Measurements from ENCODE around the gene RASAL1. TPM values are rescaled to one million over a fixed set of nuclear protein-coding genes. Genes with fewer than 3 reads are reported as not detected.
A peak's percentile ranks its signal among the peaks of the same experiment; 100 is the strongest.

Gene RASAL1
- total RNA-seq, 1 donor from 2014 or later, result 36.5 TPM

DNA sequence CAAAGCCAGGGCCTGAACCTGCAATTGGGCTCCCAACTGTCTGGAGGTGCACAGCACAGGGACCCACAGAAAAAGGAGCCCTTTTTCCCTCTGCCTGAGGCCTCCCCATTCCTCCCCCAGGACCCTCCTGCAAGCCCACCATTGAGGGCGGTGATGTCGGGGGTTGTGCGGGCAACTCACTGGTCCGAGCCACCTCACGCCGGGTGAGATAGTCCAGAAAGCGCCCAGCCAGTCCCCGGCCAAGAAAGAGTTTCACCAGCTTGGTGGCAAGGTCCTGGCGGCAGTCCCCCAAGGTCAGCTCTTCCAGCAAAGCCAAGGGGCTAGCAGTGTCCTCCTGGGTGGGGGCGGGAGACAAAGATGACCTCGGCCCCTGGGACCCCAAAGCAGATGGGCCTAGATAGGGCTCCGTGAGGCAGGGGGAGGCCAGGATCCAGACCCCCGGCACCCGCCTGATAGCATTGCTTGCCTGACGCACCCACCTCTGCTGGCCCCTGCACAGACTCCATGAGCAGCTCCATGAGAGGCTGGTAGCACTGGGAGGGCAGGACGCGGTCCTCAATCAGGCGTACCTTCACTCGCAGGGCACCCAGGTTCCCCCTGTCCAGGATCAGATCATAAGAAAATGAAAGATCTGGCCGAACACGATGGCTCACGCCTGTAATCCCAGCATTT lies 20.0 kb downstream of the RASAL1 start:
- no peak for DNase-seq (ENCODE audit: low read depth)

DNA sequence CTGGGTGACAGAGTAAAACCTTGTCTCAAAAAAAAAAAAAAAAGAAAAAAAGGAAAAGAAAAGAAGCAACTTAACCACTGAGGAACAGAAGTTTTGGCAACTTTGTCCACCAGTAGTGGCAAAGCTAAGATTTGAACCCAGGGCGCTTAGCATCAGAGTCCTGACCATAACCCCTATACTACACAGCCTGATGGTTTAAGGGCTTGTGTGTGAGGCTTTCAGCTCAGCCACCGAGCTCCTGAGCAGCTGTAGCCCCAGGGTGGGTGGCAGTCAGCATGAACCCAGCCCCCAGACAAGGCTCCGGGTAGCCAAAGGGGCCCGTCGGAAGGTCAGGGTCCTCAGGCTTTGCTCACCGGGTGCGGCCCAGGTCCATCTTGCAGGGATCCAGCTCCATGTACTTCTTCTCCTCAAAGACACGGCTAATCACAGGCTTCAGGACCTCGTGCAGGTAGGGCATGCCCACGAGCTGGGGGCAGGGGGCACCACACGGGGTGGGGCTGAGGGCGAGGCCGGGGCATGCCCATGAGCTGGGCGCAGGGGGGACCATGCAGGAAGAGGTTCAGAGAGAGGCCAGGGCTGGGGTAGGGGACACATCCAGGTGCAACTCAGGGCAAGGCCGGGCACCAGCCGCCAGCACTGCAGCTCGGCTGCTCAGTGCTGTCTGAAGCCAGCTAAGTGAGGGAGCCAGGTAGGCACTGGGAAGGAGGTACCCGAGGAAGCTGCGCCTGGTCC lies 20.9 kb downstream of the RASAL1 start:
- no peak for DNase-seq (ENCODE audit: low read depth)

DNA sequence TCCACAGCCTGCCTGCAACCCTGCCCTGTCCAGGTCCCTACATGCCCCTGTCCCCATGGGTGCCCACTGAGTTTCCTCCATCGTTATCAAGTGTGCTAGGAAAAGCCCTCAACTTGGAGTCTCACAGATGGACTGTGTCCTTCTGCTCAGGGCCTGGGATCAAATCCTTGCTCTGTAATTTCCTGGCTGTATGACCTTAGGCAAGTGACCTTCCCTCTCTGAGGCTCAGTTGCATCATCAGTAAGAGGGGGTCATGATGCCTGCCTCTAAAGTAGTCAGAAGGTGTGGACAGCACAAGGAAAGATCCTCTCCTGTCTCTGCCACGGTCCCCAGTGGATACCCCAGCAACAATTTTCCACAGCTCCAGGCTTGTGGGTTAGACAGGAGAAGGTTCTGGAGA lies 22.2 kb downstream of the RASAL1 start:
- no peak for DNase-seq (ENCODE audit: low read depth)

GRCh38 chr12:113112043-113112899 lies 23.3 kb downstream of the RASAL1 start:
- no peak for DNase-seq (ENCODE audit: low read depth)

GRCh38 chr12:113111247-113111646 lies 24.3 kb downstream of the RASAL1 start:
- DNase-seq (ENCODE audit: low read depth), result no peak

- DNase-seq (ENCODE audit: low read depth), result no peak
Observed at GRCh38 chr12:113109872-113110599, 25.5 kb downstream of the RASAL1 start.

- DNase-seq (ENCODE audit: low read depth), result no peak
Observed at GRCh38 chr12:113109360-113109759, 26.2 kb downstream of the RASAL1 start.

DNA sequence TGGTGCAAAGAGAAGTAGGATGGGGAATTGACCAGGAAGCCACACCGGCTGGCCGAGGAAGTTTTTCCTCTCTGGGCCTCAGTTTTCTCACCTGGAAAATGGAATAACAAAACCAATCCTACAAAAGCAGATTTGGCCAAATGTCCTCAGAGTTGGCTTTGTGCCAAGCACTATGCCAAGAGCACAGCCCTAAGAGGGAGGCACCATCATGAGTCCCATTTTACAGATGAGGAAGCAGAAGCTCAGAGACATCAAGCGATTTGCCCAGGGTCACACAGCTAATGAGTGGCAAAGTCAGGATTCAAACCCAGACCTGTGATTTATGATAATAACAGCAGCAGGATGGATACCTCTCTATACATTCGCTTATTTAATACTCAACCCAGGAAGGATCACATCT lies 27.3 kb downstream of the RASAL1 start:
- no peak for DNase-seq (ENCODE audit: low read depth)

DNA sequence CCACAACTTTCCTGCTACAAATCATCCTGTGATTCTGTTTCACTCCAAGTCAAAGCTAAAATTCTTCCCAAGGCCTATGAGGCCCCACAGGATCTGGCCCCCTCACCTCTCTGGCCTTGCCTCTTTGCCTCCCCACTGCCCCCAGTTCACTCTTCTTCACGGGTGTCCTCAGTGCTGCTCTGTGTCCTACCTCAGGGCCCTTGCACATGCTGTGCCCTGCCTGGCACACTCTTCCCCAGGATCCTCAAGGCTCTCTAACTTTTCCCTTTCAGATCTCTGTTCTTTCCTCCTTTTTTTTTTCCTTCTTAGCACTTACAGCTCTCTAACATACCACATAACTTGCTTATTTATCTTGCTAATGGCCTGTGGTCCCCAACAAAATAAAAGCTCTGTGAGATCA lies 29.2 kb downstream of the RASAL1 start:
- no peak for DNase-seq (ENCODE audit: low read depth)

DNA sequence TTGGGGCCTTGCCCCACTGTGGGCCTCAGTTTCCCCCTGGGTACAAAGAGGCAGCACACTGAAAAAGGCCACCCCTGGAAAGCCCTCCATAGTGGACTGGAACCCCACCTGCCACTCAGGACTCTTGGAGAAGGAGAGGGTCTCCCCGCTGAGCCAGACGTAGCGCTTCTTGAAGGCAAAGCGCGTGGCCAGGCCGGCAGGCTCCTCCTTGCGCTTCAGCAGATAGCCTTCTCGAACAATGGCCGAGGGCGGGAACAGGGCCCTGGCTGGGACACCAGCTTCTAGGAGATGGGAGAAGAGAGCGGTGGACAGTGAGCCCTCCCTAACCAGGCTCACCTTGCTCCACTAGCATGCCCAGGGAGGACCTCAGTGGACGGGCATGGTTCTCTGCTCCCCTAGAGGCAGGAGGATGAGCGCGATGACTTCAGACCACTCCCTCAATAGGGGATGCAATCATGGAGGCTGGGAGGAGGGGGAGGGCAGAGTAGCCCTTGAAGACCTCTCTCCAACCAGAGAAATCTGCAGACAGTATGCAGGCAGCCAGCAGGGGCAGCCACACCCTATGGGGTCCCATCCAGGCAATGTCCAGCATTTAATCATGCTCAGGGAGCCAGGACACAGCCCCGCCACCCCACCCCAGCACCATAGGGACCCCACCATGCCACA lies 29.8 kb downstream of the RASAL1 start:
- DNase-seq (ENCODE audit: low read depth), result no peak

GRCh38 chr12:113104953-113105510 lies 30.5 kb downstream of the RASAL1 start:
- DNase-seq (ENCODE audit: low read depth), result no peak

GRCh38 chr12:113103756-113104450 lies 31.7 kb downstream of the RASAL1 start:
- DNase-seq (ENCODE audit: low read depth), result no peak

DNA sequence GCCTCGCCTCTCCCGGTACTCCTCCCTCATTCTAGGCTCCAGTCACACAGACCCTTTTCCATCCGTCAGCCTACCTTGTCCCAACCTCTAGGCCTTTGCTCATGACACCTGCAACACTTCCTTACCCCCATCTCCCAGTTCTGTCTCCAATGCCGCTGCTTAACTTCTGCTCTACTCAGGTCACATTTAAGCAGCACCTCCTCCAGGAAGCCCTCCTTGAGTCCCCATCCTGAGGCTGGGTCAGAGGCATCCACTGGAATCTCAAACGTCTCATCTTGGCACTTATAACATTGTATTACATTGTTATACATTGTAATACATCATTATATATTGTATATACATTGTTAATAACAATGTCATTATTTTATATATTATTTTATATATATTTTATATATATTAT lies 32.8 kb downstream of the RASAL1 start:
- DNase-seq (ENCODE audit: low read depth), result no peak

GRCh38 chr12:113101751-113102150 lies 33.8 kb downstream of the RASAL1 start:
- DNase-seq (ENCODE audit: low read depth), result no peak

DNA sequence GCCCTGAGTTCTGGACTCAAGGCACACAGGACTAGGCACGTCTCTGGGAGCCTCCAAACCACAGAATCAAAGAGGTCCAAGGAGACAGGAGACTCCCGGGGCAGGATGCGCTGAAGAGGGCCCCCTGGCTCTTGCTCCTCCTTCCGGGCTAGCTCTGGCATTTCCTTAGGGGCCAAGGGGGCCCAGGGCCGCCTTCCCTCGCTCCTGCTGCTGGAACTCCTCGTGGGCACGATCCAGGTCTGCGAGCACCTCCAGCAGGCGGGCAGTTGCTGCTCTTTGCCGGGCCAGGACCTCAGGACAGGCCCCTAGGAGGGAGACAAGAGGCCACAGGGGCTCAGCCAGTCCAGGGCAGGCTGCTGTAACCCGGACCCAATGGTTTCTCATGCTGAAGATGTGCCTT lies 35.8 kb downstream of the RASAL1 start:
- DNase-seq (ENCODE audit: low read depth), result no peak

- DNase-seq (ENCODE audit: low read depth), result no peak
Observed at GRCh38 chr12:113099364-113099763, 36.2 kb downstream of the RASAL1 start.

- DNase-seq (ENCODE audit: low read depth), result peak; percentile 97
Observed at GRCh38 chr12:113098441-113099028, 37.0 kb downstream of the RASAL1 start.

DNA sequence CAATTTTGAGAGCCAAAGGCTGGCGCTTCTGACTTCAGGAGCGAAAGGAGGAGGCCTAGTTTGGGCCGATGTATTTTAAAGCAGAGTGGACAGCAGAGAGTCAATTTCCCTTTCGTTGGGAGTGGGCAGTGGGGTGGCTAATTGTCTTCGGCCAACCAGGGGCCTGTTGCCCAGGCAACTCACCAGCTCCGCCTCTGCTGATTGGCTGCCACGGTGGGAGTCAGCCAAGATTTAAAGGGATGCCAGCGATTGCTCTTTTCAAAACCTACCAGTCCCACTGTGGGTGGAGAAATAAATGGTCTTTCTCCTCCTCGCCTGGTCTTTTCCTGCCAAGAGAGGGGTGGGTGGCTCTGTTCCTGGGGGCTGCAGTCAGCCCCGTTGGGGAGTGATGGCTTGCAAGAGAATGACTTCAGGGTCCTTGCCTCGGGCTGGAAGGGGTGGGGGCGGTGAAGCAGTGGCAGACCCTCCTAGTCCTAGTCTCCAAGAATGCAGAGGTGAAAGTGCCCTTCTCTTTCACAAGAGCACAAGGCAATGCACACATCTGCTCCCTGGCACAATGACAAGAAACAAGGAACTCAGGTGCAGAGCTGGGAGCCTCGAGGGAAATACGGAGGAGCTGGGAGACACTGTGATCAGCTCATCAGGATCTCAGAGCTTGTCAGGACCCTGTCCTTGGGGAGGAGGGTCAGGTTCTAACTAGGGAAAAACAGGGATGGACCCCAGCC lies 37.7 kb downstream of the RASAL1 start:
- DNase-seq (ENCODE audit: low read depth), result peak; percentile 18

Measured in renal cortical epithelial cell (primary cell).